Breast epithelium (tissue), 3 donors: ENCODE measurements around the gene TSHR.

Source experiments
- POLR2A ChIP-seq: fragments of 450-650 bp; IDR thresholded peaks from one replicate; pipeline ENCODE4 v1.6.1; 2016; ENCODE audit warnings: antibody characterized with exemption, mild to moderate bottlenecking, moderate library complexity
- TF ChIP-seq, protein P1 (sequence below), 3 donors: fragments of 450-650 bp; IDR thresholded peaks; one replicate each; pipeline ENCODE4 v1.5.1; 2016 to 2017; ENCODE audit warnings: antibody characterized with exemption in 3 of 3, mild to moderate bottlenecking in 3 of 3, moderate library complexity in 3 of 3

DNA sequence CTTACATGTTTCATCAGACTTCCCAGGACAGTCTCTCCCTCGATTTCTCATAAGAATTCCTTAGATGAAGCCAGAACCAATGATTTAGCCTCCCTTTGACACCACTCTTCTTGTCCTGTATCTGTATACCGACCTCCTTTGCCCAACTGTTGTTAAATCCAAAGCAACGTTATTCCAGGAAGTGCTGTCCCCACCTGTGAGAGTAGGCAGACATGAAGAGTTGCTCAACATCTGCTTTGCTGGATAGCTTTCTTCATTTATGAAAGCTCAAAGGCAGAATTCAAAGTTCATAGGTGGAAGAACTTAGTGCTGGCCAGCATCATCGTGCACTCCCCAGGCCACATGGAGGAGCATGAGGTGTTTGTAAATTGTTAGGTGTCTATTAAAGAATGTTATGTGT, 209.8 kb downstream of the TSHR start:
- no peak for TF ChIP-seq POLR2A
- TF ChIP-seq, protein P1, sequence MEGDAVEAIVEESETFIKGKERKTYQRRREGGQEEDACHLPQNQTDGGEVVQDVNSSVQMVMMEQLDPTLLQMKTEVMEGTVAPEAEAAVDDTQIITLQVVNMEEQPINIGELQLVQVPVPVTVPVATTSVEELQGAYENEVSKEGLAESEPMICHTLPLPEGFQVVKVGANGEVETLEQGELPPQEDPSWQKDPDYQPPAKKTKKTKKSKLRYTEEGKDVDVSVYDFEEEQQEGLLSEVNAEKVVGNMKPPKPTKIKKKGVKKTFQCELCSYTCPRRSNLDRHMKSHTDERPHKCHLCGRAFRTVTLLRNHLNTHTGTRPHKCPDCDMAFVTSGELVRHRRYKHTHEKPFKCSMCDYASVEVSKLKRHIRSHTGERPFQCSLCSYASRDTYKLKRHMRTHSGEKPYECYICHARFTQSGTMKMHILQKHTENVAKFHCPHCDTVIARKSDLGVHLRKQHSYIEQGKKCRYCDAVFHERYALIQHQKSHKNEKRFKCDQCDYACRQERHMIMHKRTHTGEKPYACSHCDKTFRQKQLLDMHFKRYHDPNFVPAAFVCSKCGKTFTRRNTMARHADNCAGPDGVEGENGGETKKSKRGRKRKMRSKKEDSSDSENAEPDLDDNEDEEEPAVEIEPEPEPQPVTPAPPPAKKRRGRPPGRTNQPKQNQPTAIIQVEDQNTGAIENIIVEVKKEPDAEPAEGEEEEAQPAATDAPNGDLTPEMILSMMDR (IDR thresholded peaks at IDR 0.05): no peak
